ENCODE data around the gene BNC2.
A peak's percentile ranks its signal among the peaks of the same experiment; 100 is the strongest.

BNC2 gene

DNA sequence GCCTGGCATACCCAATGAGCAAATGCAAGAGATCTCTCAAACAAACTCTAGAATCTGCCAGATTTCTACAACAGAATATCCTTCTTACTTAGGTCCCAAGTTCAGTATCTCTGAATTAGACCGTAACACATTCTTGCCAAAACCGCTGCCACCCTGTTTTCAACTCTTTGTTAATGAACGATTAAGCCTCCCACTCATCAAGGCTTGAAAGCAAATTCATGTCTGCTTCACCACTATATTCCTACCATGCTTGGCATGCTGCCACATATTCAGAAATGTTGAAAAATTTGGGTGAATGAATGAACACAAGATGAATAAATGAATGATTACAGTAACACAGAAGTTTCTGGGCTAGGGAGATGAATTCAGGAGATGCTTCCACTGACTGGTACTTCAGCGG lies 119.9 kb downstream of the BNC2 start:
- DNase-seq = no peak

- DNase-seq = no peak
These were observed 125.1 kb downstream of the BNC2 start for GRCh38 chr9:16745359-16745758.

DNA sequence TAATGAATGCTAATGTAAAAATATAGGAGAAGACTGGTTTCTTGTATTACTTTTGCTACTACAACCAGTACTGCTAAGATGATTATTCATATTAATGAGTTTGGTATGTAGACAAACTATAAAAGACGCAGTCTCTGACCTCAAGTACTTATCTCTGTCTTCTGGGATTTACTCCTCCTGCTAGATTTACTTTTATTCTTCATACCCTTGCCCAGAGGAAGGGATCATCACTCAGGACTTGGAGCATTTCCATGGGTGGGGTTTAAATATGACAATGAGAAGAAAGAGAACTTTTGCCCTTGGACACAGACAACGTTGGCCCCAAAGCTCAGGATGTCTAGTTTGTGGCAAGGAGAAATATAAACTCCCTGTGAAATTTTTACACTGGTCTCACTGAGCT lies 126.1 kb downstream of the BNC2 start:
- DNase-seq = no peak

- DNase-seq = no peak
These were observed 127.1 kb downstream of the BNC2 start for GRCh38 chr9:16743375-16743774.

DNA sequence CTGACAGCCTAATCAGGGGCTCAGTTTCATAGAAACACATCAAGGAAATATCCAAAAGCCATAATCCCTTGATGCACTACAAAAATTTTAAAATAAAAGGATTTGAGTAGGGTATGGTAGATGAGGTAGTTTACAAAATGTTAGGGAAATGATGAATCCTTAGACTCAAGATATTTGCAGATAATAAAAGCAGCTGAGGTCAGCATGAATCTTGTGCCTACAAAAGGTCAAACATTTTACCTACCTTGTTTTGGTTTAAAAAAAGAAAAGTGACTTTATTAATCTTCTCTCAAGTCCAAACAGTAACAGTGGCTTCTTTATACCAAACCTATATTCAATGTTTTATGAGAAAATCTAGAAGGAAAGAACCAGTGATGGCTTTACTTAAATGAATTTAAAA lies 135.5 kb downstream of the BNC2 start:
- no peak for DNase-seq

DNA sequence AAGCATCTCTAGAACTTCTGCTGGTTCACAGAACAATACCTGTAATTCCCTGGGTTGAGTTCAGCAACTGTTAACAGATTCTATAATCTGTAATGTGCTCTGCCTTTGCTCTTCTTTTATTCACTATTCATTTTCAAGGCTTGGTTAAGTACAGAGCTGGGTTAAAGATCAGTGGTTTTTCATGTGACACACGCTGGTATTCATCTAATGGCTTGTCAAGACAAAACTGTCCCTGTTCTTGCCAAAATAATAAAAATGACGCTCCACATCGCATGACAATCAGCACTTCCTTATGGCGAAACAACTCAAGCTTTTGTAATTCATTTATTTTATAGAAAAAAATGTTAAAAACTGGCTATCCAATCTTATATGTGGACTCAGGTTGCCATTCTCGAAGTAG lies 137.9 kb downstream of the BNC2 start:
- no peak for DNase-seq

- peak; percentile 45 for DNase-seq
These were observed 140.3 kb downstream of the BNC2 start for GRCh38 chr9:16730162-16730561.

DNA sequence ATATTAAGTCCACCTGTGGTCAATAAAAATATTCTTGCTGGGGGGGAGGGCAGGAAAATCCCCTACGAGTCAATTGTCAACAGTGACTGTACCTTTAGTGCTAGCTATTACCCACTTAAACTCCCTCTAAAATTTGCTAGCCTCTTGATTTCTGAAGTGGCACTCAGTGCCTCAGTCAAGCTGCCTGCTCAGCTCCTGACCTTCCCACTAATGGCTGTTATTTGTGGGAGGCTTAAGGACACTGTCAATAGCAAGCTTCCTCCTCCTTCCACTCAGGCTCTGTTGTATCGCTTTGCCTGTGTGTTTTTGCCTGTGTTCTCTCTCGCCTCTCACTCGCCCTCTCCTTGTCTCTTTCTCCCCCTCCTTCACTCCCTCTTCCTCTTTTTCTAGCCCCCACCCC lies 140.8 kb downstream of the BNC2 start:
- peak; percentile 35 for DNase-seq

DNA sequence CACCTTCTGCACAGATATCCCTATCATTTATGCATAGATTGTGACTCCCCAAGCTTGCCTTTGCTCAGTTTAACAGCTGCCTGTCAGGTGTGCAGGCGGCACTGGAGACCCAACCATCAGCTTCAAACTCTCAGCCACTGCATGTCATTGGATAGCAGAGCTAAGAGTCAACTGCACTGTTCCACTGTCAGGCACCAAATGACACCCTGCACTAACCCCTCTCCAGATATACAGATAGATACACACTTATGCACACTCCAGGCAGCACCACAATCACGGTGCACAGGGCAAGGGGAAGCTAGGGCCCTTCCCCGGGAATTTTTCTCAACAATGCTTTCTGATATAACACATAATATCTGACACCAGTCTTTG lies 142.3 kb downstream of the BNC2 start:
- DNase-seq = peak; percentile 61

DNA sequence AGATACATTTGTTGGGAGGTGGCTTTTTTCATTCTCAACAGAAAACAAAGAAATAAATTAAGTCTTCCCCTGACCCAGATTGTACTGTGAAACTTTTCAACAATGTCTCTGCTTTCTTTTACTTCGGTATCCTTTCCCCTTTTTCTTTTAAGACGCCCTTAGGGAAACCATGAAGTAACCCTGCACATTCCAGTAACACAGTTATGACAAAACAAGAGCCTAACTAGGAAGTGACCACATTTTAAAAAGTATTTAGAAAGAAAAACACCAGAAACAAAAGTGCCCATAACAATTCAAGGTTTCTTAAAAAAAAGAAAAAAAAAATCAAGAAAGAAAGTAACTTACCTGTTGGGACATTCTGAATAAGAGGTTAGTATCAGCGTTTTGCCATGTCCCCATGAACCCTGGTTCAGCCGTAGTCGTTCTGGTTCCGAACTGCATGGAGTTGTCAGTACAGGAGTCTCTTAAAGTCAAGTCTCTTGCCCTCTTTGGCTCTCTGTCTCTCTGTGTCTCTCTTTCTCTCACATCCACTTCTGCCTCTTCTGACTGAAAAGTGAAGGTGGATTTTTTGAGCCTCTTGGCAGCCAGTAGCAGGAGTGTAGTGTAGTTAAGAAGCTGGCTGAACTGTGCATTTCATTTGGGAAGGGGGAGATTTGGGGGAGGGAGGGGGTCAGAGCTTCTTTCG lies 142.9 kb downstream of the BNC2 start:
- DNase-seq = peak; percentile 61

DNA sequence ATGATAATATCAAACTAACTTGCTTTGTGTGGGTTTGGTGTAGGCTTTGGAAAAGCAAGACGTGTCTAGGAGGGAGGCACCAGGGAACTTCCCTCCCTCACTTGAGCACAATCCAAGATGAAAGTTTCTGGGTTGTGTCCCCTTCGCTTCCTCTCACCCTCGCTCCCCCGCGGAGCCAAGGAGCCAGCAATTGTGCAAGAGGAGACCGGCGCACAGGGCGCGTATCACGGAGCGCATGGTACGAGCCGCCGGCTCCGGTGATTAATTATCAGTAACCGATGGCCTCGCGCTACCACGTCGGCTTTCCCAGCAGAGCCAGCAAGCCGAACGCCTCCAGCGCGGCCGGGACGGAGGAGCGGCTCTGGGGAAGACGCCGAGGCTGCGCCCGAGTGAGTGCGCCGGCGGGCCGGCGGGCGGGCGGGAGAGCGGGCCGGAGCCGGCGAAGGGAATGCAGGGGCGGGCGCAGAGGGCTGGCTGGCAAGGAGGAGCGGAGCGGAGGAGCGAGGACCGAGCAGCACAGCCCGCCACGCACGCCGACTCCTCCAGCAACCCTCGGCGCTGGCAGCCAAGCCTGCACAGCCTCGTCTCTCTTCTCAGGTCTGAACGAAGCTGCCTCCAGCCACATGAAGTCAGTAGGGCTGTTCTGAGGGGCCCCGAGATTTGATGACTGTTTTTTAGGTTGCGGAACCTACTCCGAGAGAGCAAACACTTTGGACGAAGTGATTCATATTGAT lies 143.6 kb downstream of the BNC2 start:
- peak; percentile 63 for DNase-seq

DNA sequence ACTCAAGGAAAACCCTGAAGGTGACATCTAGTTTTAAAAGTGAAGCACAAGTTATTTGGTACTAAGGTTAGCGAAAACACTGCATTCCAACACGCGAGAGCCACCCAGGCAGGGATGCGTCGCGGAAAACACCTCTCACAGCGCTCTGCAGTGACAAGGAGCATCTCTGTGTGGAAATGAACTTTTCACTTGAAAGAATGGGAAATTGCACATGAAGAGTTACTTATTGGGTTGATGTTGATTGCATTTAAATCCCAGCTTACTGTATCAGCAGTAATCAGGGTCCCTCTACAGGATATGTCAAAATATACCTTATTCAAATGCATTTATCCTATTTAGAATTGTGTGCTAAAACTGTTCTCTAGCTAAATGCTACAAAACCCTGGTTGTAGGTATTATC lies 144.4 kb downstream of the BNC2 start:
- peak; percentile 49 for DNase-seq

DNA sequence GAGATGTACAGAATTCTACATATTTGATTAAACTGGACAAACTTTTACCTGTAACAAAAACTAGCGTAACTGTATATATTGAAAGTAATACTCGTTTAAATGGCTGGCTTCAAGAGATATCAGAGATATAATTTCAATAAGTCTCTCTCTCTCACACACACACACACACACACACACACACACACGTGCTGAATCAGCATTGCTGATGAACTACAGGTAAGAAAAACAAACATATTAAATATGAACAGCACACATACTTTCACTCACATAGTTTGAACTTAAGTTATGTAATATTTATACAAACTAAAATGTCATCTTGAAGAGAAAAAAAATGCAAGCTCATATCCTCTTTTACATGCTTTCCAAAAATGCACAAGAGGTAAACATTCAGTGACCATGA lies 145.4 kb downstream of the BNC2 start:
- peak; percentile 19 for DNase-seq

- DNase-seq = peak; percentile 45
These were observed 148.5 kb downstream of the BNC2 start for GRCh38 chr9:16721972-16722371.

DNA sequence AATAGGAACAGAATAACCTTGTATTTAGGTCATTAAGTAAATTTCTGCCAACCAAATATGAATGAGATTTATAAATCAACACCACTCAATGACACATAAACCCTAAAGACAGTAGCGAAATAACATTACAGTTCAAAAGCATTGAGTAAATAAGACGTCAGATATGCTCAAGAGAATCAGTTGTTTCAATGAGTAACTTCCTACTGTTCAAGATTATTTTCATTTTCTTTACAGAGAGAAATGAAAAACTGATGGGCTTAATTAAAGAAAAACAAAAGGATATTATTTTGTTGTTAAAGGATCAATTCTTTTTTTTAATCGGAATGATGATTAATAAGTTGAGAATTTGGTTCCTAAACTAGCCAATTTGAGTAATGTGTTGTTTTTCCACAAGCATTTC lies 150.1 kb downstream of the BNC2 start:
- no peak for DNase-seq

GRCh38 chr9:16719921-16720320 lies 150.5 kb downstream of the BNC2 start:
- DNase-seq = no peak

DNA sequence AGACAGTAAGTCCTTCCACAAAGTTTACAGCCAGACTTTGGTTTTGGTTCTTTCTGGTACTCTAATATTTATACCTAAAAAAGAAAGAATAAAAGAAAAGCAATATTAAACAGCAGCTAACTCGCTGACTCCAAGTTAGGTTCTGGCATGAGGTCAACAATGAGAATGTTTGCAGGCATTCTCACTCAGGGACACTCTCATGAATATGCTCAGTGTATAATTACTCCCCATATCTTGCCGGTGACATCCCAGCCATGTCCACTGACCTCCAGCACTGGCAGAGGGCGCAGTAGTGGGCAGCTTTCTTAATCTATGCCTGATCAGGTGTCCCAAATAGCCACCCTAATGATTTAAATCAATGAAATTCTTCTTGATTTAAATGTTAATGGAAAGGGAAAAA lies 151.5 kb downstream of the BNC2 start:
- DNase-seq = no peak

DNA sequence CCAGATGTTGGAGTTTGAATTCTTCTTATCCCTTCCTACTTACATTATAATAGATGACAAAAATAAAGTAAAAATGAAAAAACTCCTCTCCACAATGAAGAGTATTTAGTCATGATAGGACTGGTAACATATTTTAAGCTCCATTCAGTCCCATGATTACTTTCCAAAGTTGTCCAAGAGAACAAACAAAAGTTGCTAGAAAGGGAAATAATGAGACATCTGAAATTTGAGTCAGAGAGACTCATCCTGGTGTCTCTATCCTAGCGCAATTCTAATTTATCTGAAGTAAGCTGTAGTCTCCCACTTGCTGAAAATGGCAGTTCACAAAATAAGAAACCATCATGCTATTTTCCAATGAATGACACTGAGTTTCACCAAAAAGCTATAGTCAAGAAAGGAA lies 152.2 kb downstream of the BNC2 start:
- no peak for DNase-seq

DNA sequence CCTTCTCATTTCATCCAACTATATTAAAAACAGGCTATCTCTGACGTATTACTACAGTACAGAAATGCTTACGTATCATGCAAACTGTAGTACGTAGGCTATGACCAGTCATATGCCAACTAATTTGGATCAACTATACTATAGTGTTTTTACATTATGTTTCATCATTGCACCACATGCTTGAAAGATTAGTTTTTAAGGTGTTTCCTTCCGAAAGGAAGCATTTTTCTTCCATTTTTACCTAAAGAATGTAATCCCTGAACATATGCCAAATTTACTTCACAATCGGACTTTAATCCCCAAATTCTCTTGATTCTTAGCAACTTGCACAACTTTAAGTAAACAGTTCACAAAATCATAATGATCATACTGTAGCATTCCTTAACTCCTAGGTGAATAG lies 153.9 kb downstream of the BNC2 start:
- no peak for DNase-seq

- DNase-seq = no peak
These were observed 155.1 kb downstream of the BNC2 start for GRCh38 chr9:16715404-16715803.

DNA sequence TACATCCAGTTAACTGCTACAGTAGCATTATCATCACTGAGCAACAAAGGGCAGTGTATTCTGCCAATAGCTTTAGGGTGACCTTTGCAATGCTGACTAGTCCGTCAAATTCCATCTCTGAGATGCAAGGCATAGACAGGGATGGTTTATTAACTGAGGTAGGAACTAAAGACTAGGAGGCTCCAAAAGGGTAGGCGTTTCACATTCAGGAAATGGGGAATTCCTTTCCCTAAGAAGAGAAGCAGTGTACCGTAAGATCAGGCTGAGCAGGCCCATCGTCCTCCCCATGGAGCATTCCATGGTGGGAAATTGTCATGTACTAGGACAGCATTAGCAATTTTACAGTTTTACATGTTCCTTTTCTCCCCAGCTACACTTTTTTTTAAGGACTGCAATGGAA lies 157.7 kb downstream of the BNC2 start:
- DNase-seq = no peak

- peak; percentile 52 for DNase-seq
These were observed 159.6 kb downstream of the BNC2 start for GRCh38 chr9:16710888-16711287.

DNA sequence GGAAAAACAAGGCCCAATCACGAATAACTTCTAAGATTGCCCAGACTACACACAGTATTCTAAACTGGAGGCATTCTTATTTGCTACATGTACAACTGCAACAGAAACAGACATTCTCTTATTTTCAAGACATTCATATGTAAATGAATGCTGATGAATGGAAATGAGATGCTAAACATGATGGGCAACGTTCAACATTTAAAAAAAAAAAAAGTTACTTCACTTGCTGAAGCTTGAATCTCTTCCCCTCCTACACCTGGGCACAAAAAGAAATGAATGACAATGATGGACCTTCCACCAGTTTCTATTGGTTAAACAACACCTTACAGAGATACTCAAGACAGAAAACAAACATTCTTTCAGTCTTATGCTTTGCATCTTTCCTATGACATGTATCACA lies 160.5 kb downstream of the BNC2 start:
- no peak for DNase-seq

DNA sequence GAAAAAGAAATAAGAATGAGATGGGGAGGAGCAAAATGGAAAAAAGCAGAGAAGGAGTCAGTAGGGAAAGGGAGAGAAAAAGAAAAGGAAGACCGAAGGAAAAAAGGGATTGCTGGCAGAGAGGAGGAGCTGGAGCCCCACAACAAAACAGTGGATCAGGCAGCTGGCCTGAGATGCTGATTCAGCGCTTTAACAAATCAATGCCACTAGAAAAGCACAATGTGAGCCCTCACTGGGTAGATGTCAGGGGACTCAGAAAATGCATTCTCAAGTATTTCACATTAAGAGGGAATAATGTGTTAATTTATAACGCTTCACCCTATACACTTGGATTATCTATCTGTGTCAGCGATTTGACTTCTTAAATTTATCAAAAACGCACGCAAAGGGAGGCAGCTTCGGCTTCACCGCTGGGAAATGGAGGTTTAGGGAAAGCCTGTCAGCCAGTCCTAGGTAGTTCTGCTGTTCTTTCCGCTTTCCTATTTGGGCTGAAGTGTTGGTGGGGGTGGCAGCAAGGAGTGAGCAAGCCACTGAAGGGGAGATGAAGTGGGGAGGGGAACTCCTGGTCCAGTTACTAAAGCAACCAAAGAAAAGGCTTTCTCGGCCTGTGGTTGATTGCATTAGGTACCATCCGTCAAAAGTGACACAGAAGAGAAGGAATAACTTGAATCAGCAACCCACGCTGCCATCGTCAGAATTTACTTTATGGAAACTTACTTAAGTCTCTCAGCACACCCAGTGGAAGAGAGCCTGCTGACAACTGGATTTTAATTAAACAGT lies 161.6 kb downstream of the BNC2 start:
- no peak for DNase-seq
